ENCODE data around the gene CAMK1G.

DNA sequence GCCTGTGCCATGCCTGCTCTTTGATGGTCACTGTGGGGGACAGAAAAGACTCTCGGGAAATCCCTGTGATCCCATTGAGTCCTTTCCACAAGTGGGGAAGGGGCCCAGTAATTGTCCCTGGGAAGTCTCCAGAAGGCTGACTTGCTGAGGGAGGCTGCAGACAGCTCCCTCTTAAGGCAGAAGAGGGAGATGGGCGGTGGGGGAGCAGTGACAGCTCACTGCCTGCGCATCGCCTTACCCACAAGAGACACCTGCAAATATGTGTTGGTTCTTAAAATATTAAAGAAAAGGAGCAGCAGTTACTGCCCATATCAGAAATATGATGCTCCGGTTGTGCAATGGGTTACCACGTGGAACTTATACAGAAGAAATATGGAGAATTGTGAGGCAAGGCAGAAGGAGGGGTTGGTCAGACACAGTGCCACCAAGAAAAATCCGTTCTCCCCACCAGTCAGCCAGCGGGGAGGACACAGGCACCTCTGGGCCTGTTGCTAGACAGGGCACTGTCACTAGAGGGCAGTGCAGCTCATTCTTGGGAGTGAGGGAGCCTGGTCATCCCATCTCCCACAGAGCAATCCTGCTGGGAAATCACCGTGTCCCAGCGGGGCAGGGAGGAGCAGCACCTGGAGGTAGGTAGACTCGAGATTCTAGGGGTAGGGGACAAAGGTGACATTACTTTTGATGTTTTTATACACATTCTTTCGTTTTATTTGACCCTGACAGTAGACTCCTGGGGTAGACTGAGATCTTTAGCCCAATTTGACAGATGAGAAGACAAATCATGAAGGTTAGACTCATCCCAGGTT, 6.9 kb upstream of the CAMK1G start:
- TF ChIP-seq CREB5 (CRISPR knock-in tag; IDR thresholded peaks at IDR 0.05) (no peak), KLF16 (IDR thresholded peaks at IDR 0.05) (0 out of 2 replicates have a peak, but pooled peaks have one; percentile 16), CHD2 (IDR thresholded peaks at IDR 0.05; ENCODE audit: low read depth, low read length) (no peak), RB1 (IDR thresholded peaks at IDR 0.05; ENCODE audit: low read depth) (no peak), JUND (IDR thresholded peaks at IDR 0.05; ENCODE audit: borderline replicate concordance, low read depth, low read length) (no peak), JUND (tag; IDR thresholded peaks at IDR 0.05; ENCODE audit: borderline replicate concordance, low read depth, low read length) (no peak), TEAD4 (IDR thresholded peaks at IDR 0.05; ENCODE audit: low read length) (no peak), TEAD4 (CRISPR knock-in tag; IDR thresholded peaks at IDR 0.05; ENCODE audit: borderline replicate concordance) (no peak), POLR2AphosphoS5 (IDR thresholded peaks at IDR 0.05; ENCODE audit: control insufficient read depth, insufficient read depth, low read depth, low read length) (no peak), SMC3 (conservative IDR thresholded peaks at IDR 0.05; ENCODE audit: insufficient read depth, low read depth, low read length) (peak; percentile 87), STAT5B (CRISPR knock-in tag; IDR thresholded peaks at IDR 0.05) (no peak)
- TF ChIP-seq, protein P1, sequence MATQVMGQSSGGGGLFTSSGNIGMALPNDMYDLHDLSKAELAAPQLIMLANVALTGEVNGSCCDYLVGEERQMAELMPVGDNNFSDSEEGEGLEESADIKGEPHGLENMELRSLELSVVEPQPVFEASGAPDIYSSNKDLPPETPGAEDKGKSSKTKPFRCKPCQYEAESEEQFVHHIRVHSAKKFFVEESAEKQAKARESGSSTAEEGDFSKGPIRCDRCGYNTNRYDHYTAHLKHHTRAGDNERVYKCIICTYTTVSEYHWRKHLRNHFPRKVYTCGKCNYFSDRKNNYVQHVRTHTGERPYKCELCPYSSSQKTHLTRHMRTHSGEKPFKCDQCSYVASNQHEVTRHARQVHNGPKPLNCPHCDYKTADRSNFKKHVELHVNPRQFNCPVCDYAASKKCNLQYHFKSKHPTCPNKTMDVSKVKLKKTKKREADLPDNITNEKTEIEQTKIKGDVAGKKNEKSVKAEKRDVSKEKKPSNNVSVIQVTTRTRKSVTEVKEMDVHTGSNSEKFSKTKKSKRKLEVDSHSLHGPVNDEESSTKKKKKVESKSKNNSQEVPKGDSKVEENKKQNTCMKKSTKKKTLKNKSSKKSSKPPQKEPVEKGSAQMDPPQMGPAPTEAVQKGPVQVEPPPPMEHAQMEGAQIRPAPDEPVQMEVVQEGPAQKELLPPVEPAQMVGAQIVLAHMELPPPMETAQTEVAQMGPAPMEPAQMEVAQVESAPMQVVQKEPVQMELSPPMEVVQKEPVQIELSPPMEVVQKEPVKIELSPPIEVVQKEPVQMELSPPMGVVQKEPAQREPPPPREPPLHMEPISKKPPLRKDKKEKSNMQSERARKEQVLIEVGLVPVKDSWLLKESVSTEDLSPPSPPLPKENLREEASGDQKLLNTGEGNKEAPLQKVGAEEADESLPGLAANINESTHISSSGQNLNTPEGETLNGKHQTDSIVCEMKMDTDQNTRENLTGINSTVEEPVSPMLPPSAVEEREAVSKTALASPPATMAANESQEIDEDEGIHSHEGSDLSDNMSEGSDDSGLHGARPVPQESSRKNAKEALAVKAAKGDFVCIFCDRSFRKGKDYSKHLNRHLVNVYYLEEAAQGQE (IDR thresholded peaks at IDR 0.05; ENCODE audit: borderline replicate concordance) = peak; percentile 86
- TF ChIP-seq, protein P1 (CRISPR knock-in tag; IDR thresholded peaks at IDR 0.05; ENCODE audit: low read depth) = no peak
- TF ChIP-seq, protein P2, sequence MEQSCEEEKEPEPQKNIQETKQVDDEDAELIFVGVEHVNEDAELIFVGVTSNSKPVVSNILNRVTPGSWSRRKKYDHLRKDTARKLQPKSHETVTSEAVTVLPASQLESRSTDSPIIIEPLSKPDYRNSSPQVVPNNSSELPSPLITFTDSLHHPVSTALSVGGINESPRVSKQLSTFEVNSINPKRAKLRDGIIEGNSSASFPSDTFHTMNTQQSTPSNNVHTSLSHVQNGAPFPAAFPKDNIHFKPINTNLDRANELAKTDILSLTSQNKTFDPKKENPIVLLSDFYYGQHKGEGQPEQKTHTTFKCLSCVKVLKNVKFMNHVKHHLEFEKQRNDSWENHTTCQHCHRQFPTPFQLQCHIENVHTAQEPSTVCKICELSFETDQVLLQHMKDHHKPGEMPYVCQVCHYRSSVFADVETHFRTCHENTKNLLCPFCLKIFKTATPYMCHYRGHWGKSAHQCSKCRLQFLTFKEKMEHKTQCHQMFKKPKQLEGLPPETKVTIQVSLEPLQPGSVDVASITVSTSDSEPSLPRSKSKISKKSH (CRISPR knock-in tag; IDR thresholded peaks at IDR 0.05) = no peak
- TF ChIP-seq, protein P3, sequence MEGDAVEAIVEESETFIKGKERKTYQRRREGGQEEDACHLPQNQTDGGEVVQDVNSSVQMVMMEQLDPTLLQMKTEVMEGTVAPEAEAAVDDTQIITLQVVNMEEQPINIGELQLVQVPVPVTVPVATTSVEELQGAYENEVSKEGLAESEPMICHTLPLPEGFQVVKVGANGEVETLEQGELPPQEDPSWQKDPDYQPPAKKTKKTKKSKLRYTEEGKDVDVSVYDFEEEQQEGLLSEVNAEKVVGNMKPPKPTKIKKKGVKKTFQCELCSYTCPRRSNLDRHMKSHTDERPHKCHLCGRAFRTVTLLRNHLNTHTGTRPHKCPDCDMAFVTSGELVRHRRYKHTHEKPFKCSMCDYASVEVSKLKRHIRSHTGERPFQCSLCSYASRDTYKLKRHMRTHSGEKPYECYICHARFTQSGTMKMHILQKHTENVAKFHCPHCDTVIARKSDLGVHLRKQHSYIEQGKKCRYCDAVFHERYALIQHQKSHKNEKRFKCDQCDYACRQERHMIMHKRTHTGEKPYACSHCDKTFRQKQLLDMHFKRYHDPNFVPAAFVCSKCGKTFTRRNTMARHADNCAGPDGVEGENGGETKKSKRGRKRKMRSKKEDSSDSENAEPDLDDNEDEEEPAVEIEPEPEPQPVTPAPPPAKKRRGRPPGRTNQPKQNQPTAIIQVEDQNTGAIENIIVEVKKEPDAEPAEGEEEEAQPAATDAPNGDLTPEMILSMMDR (IDR thresholded peaks at IDR 0.05 in 2 of 3, conservative IDR thresholded peaks at IDR 0.05 in 1 of 3; ENCODE audit: insufficient read depth in 2 of 3, low read depth in 1 of 3, low read length in 3 of 3) = peak; percentile 85 to 96 (median 94)
